Muscle of arm (tissue), 14 donors: Measurements from ENCODE around the gene CYP2A7. TPM values are rescaled to one million over a fixed set of nuclear protein-coding genes. Genes with fewer than 3 reads are reported as not detected.
"Not testable (repeated sequence)": the region's sequence is repeated elsewhere in the genome, so short reads cannot be mapped to it uniquely, and the experiment has no call there.

Experiments
- DNase-seq: peaks from one replicate; pipeline ENCODE4 v3.0.0-alpha.2; 2013
- long read RNA-seq, 11 donors: transcript quantifications; one replicate each; lab custom pipeline, GENCODE V29; 2026
- polyA plus RNA-seq, 12 donors: library from polyadenylated mRNA; unstranded; fragments of 120-200 nt; gene quantifications; one replicate each; pipeline ENCODE4 v1.2.1, GENCODE V29; 2013; ENCODE audit not compliant: insufficient read length in 12 of 12

CYP2A7 gene, protein sequence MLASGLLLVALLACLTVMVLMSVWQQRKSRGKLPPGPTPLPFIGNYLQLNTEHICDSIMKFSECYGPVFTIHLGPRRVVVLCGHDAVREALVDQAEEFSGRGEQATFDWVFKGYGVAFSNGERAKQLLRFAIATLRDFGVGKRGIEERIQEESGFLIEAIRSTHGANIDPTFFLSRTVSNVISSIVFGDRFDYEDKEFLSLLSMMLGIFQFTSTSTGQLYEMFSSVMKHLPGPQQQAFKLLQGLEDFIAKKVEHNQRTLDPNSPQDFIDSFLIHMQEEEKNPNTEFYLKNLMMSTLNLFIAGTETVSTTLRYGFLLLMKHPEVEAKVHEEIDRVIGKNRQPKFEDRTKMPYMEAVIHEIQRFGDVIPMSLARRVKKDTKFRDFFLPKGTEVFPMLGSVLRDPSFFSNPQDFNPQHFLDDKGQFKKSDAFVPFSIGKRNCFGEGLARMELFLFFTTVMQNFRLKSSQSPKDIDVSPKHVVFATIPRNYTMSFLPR
- polyA plus RNA-seq: under 1 TPM in 4 of 12 donors, not detected in 8; 0.15 to 0.39 (median 0.25) TPM
- long read RNA-seq, donor 1: 0 reads
- long read RNA-seq, donor 2: 0 reads
- long read RNA-seq, donor 3: 0 reads
- long read RNA-seq, donor 4: 0 reads
- long read RNA-seq, donor 5: 0 reads
- long read RNA-seq, donor 6: 0 reads
- long read RNA-seq, donor 7: 0 reads
- long read RNA-seq, donor 8: 0 reads
- long read RNA-seq, donor 9: 0 reads
- long read RNA-seq, donor 10: 0 reads
- long read RNA-seq, donor 11: 0 reads

DNA sequence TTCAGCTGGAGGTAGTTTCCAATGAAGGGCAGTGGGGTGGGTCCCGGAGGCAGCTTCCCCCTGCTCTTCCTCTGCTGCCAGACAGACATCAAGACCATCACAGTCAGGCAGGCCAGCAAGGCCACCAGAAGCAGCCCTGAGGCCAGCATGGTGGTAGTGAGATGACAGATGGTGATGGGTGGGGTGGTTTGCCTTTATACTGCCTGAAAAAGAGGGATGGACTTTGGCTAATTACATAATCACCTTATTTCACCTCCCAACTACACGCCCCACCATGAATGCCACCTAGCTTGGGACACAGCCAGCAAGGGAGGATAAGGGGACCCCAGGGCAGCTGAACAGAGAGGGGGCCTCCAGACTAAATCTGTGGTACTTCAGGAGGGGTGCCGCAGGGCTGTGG is at the start of gene CYP2A7:
CYP2A7 (minus strand) TSS at position 170 of the 400 bp plus-strand sequence; CDS start at position 149, 21 bp downstream.
- not testable (repeated sequence) for DNase-seq

DNA sequence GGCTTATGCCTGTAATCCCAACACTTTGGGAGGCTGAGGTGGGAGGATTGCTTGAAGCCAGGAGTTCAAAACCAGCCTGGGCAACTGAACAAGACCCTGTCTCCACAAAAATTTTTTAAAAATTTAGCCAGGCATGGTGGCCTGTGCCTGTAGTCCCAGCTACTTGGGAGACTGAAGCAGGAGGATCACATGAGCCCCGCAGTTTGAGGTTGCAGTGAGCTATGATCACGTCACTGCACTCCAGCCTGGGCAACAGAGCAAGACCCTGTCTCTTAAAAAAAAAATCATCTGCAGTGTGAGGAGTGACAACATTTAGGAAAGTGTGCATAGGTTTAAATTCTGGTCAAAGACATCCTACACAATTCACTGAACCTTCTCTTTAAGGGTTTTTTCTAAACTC is 48.8 kb upstream of the CYP2A7 start:
- DNase-seq: not testable (repeated sequence)

DNA sequence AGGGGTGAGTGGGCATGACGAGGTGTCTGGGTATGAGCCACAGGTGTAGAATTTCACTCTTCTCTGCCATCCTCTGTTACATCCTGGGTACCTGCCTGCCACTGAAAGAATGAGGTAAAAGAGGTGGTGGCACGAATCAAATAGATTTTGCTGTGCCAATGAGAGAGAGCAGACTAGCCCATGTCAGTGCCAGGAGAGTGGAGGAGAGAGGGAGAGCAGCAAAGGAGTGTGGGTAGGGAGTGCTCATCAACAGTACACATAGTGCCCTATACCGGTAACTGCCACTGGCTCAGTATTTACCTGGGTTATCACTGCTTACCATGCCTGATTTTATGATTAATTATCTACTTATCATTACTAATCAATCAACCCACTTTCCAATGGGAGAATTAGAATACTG is 47.9 kb upstream of the CYP2A7 start:
- not testable (repeated sequence) for DNase-seq

DNA sequence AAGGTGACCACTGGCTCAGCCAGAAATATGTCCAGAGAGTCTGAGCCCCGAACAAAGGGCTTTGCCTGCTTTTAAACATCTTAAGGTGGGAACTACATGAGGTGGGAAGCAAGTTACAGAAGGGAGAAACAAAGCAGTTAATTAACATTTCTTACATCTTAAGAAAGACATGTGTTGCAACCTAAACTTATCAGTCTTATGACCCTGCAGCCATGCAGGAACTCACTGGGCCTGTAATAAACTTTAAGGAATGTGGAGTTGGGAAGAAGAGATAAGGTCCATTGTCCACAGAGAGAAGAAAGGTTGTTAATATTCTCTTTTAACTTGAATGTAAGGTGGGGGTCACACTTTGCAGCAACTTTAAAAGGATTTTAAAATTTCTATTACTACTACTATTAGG is 46.8 kb upstream of the CYP2A7 start:
- DNase-seq: no peak

DNA sequence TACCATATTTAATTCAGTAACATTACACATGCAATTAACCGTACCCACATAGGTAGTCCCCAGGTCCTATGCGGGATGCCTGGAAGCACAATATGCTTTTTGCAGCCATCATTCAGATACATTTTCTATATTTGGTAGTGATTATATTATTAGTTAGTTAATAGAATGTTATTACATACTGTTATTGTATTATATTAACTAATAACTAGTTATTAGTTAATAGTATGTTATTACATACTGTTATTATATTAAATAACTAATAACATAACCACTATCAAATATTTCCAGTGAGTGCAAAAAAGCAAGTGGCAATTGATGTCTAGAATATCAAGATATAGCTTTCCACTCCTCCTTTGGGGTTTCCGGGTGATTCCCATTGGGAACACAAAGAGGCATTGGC is 45.5 kb upstream of the CYP2A7 start:
- DNase-seq: no peak

DNA sequence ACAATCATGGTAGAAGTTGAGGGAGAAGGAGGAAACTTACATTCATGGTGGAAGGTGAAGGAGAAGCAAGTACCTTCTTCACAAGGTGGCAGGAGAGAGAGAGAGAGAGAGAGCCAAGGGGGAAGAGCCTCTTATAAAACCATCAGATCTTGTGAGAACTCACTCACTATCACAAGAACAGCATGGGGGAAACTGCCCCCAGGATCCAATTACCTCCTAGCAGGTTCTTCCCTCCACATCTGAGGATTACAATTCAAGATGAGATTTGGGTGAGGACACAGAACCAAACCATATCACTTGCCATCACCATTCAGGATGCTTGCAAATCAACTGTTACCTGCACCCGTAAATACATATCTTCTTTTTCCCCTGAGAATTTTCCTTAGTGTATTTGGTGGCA is 44.2 kb upstream of the CYP2A7 start:
- DNase-seq: not testable (repeated sequence)

DNA sequence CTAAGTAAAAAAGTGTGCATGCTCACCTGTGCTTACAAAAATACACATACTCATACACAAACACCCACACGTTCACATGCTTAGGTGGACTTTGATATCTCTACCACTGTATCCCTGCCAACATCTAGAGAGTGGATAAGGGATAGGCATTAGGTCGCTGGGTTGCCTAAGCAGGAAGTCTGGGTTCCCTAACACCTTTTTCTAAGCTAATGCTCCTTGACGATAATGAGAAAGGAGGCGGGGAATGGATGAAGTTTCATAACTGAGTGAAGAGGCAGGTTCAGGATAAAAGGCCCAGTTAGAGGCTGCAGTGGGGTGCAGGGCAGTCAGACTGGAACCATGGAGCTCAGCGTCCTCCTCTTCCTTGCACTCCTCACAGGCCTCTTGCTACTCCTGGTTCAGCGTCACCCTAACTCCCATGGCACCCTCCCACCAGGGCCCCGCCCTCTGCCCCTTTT is 41.9 kb upstream of the CYP2A7 start:
- DNase-seq: no peak

DNA sequence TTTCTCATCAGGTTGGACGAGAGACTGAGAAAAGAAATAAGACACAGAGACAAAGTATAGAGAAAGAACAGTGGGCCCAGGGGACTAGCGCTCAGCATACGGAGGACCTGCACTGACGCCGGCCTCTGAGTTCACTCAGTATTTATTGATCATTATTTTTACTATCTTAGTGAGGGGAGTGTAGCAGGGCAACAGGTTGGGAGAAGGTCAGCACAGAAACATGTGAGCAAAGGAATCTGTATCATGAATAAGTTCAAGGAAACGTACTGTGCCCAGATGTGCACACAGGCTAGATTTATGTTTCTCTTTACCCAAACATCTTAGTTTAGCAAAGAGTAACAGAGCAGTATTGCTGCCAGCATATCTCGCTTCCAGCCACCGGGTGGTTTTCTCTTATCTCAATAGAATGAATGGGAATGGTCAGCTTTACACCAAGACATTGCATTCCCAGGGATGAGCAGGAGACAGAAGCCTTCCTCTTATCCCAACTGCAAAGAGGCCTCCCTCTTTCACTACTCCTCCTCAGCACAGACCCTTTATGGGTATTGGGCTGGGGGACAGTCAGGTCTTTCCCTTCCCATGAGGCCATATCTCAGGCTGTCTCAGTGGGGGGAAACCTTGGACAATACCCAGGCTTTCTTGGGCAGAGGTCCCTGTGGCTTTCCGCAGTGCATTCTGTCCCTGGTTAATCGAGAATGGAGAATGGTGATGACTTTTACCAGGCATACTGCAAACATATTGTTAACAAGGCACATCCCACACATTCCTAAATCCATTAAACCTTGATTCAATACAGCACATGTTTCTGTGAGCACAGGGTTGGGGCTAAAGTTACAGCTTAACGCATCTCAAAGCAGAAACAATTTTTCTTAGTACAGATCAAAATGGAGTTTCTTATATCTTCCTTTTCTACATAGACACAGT is 40.5 kb upstream of the CYP2A7 start:
- not testable (repeated sequence) for DNase-seq

DNA sequence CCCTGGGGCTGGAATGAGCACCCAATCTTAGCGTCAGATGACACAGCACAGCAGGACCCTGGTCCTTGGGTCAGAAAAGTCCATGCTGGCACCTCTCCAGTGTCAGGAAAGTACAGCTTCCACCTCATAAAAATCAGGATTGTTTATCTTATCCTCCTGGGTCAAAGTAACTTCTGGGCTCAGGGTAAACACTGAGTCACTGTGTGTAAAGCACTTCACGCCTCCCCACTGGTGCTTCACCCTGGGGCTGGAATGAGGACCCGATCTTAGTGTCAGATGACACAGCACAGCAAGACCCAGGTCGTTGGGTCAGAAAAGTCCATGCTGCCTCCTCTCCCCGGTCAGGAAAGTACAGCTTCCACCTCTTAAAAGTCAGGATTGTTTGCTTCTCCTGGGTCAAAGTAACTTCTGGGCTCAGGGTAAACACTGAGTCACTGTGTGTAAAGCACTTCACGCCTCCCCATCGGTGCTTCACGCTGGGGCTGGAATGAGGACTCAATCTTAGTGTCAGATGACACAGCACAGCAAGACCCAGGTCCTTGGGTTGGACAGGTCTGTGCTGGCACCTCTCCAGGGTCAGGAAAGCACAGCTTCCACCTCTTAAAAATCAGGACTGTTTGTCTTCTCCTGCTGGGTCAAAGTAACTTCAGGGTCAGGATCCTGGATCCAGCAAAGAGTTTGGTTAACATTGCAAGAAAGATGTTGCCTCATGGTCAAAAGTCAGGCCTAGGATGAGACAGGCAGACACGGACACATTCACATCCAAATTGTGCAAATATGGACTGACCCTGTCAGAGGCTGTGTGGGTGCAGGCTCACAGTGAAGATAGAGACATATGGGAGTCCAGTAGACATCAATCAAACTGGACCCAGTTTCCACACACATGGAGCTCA is 39.2 kb upstream of the CYP2A7 start:
- no peak for DNase-seq

DNA sequence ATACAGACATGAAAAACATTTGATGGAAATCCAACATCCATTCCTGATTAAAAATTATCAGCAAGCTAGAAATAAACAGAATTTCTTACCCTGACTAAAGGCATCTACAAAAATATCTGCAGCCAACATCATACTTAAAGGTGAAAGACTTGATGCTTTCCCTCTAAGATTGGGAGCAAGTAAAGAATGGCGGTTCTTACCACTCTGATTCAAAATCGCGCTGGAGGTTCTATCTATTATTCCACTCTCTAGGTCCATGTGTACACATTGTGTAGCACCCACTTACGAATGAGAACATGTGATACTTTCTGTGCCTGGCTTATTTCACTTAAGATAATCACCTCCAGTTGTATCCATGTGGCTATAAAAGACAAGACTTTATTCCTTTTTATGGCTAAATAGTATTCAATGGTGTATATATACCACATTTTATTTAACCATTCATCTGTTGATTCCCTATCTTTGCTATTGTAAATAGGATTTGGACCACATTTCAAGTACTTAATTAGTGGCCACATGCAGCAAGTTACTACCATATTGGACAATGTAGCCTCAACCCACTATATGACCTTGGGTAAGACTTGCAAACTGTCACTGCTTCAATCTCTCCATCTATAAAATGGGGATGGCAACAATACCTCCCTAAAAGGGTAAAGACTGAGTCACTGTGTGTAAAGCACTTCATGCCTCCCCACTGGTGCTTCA is 38.4 kb upstream of the CYP2A7 start:
- no peak for DNase-seq

DNA sequence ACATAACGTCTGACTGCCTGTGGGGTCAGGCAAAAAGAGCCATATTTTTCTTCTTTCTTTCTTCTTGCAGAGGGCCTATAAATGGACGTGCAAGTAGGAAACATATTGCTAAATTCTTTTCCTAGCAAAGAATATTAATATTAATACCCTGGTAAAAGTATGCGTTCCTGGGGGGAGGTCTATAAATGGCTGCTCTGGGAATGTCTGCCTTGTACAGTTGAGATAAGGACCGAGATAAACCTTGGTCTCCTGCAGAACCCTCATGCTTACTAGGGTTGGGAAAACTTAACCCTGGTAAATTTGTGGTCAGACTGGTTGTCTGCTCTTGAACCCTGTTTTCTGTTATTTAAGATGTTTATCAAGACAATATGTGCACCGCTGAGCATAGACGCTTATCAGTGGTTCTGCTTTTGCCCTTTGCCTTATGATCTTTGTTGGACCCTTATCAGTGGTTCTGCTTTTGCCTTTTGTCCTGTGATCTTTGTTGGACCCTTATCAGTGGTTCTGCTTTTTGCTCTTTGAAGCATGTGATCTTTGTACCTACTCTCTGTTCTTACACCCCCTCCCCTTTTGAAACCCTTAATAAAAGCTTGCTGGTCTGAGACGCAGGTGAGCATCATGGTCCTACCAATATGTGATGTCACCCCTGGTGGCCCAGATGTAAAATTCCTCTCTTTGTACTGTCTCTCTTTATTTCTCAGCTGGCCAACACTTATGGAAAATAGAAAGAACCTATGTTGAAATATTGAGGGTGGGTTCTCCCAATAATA is 37.7 kb upstream of the CYP2A7 start:
- not testable (repeated sequence) for DNase-seq

DNA sequence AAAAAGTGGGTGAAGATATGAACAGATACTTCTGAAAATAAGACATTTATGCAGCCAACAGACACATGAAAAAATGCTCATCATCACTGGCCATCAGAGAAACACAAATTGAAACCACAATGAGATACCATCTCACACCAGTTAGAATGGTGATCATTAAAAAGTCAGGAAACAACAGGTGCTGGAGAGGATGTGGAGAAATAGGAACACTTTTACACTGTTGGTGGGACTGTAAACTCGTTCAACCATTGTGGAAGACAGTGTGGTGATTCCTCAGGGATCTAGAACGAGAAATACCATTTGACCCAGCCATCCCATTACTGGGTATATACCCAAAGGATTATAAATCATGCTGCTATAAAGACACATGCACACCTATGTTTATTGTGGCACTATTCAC is 36.3 kb upstream of the CYP2A7 start:
- not testable (repeated sequence) for DNase-seq

DNA sequence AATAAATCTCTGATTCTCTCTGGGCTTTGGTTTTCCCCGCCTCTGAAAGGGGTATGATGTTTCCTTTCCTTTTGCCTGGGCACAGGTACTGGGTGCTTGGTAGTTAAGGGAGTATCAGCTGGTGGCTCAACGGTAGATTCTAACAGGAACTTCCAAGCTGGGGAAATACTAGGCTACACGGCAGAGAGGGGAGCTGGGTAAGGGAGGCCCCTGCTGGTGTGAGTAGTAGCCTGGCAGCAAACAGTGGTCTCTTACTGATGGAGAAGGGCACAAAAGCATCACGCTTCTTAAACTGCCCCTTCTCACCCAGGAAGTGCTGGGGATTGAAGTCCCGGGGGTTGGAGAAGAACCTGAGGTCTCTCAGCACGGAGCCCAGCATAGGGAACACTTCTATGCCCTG is 26.9 kb upstream of the CYP2A7 start:
- peak; percentile 24 for DNase-seq

DNA sequence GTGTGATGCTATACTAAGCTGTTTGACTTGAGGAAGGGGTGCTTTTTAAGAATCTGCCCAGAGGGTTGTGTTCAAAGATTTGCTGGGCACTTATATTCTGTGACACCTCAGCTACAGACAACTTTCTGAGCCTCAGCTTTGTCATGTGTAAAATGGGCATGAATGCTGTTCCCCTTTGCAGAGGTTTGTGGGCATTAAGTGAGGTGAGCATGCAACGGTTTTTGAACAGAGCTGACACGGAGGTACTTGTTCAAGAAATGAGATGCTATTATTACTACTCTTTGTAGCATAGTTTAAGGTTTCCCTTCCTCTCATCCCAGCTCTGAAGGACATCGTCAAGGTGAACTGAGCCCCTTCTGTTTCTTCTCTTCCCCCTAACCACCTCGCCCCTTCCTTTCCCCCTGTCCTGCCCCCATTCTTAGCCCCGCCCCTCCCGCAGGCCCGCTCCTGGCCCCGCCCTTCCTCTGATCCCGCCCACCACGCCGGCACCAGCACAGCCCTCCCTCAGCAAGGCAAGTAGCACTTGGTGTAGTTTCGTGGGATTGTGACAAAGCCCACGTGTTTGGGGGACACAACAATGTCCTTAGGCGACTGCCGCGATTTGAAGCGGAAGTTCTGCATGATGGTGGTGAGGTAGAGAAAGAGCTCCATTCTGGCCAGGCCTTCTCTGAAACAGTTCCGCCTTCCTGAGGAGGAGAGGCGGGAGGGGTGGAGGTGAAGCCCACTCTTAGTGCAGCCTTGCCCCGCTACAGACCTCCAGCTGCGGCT is 26.1 kb upstream of the CYP2A7 start:
- peak; percentile 0 for DNase-seq

DNA sequence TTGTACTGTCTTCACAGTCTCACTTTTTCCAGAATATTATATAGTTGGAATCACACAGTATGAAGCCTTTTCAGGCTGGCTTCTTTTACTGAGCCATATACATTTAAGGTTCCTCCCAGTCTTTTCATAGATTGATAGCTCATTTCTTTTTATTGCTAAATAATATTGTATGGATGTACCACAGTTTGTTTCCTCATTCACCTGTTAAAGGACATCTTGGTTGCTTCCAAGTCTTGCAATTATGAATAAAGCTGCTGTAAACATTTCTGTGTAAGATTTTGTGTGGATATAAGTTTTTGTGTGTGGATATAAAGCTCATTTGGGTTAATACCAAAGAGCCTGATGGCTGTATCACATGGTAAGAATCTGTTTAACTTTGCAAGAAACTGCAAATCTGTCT is 24.5 kb upstream of the CYP2A7 start:
- no peak for DNase-seq

DNA sequence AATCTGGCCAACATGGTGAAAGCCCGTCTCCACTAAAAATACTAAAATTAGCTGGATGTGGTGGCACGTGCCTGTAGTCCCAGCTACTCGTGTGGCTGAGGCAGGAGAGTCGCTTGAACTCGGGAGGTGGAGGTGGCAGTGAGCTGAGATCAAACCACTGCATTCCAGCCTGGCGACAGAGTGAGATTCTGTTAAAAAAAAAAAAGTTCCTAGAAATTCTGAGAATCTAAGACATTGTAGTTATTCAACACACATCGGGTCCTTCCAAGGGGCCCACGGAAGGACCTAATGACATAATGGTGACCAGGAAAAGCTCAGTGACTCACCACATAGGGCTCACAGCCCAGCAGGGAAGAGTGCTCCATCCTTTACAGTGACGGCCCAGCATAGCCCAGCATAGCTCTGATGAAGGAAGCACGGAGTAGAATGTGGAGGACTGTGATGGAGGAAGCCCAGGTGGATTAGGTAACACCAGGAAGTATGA is 22.7 kb upstream of the CYP2A7 start:
- DNase-seq: not testable (repeated sequence)

DNA sequence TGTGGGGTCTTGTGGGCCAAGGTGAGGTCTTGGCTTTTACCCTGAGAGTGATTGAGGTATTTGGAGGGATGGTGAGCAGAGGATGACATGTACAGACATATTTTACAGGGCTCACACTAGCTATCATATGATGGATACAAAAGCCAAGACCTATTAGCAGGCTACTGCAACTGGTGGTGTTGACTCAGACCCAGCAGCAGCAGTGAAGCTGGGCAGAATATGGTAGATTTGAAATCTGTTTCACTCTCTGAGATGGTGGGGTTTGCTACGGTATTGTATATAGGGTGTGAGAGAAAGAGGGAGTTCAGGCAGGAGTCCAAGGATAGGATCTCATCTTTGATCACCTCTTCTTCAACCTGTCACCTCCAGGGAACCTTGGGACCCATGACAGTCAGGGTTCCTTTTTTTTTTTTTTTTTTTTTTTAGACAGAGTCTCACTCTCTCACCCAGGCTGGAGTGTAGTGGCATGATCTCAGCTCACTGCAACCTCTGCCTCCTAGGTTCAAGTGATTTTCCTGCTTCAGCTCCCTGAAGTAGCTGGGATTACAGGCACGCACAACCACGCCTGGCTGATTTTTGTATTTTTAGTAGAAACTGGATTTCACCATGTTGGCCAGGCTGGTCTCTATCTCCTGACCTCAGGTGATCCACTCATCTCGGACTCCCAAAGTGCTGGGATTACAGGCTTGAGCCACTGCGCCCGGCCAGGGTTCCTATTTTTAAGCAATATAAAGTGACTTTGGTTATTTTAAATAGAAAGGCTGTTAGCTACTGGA is 20.1 kb upstream of the CYP2A7 start:
- not testable (repeated sequence) for DNase-seq
